ENCODE data around the gene LSAMP. TPM values are rescaled to one million over a fixed set of nuclear protein-coding genes. Genes with fewer than 3 reads are reported as not detected.

The LSAMP gene
- total RNA-seq, 1 donor from 2014 or later = 0.11 TPM

DNA sequence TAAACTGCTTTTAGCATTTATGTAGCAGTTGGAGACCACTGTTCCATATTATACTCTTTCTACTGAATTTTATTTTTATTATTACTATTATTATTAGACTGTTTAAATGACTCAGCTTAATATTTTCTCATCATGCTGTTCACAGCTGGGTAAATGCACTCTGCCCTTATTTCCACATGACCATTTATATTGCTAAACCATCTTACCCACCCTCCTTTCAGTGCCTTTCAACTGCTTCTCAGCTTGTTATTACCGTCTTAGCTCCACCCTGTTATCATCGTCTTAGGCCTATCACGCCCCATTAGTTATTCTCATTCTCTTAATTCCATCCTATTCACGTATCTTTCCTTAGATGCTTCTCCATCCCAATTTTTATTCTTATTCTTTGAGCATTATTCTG, 609.3 kb downstream of the LSAMP start:
- H3K4me3 ChIP-seq = no peak overlapping the region
- no peaks in the 10 kb centered on the region for H3K9me3 ChIP-seq
- H3K36me3 ChIP-seq = no peaks in the 10 kb centered on the region
- no peak overlapping the region for H3K27ac ChIP-seq
- no peaks in the 10 kb centered on the region for H3K27me3 ChIP-seq
- no peak for DNase-seq (ENCODE audit: low spot score in 2 of 2)
- intact Hi-C loops (cut with DNase I) = no loop called here
- TF ChIP-seq, protein P1, sequence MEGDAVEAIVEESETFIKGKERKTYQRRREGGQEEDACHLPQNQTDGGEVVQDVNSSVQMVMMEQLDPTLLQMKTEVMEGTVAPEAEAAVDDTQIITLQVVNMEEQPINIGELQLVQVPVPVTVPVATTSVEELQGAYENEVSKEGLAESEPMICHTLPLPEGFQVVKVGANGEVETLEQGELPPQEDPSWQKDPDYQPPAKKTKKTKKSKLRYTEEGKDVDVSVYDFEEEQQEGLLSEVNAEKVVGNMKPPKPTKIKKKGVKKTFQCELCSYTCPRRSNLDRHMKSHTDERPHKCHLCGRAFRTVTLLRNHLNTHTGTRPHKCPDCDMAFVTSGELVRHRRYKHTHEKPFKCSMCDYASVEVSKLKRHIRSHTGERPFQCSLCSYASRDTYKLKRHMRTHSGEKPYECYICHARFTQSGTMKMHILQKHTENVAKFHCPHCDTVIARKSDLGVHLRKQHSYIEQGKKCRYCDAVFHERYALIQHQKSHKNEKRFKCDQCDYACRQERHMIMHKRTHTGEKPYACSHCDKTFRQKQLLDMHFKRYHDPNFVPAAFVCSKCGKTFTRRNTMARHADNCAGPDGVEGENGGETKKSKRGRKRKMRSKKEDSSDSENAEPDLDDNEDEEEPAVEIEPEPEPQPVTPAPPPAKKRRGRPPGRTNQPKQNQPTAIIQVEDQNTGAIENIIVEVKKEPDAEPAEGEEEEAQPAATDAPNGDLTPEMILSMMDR (IDR thresholded peaks at IDR 0.05) = no peak
- H3K4me1 ChIP-seq = no peaks in the 10 kb centered on the region

DNA sequence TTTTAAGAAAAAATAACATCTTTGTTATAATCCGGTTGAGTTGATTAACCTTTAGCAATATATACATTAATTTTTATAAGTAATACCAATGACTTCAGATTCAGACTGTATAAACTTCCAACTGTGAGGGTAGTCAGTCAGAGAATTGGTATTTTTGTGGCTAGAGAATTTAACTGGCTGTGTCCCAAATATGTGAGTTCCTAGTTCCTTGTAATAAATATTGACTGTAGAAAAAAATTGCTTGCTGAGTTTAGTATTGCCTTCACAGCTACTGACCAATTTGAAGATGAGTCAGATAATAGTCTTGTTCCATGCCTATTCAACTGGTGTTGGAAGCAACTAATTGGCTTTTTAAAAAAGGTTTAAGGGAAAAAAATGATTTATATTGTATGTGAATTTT, 611.2 kb downstream of the LSAMP start:
- Histone ChIP-seq H3K9me3 (no peaks in the 10 kb centered on the region), H3K4me1 (no peaks in the 10 kb centered on the region), H3K36me3 (no peaks in the 10 kb centered on the region), H3K27ac (no peak overlapping the region), H3K27me3 (no peaks in the 10 kb centered on the region), H3K4me3 (no peak overlapping the region)
- DNase-seq (ENCODE audit: low spot score in 2 of 2) = no peak
- intact Hi-C loops (cut with DNase I) = no loop called here
- TF ChIP-seq, protein P1 (IDR thresholded peaks at IDR 0.05) = no peak

DNA sequence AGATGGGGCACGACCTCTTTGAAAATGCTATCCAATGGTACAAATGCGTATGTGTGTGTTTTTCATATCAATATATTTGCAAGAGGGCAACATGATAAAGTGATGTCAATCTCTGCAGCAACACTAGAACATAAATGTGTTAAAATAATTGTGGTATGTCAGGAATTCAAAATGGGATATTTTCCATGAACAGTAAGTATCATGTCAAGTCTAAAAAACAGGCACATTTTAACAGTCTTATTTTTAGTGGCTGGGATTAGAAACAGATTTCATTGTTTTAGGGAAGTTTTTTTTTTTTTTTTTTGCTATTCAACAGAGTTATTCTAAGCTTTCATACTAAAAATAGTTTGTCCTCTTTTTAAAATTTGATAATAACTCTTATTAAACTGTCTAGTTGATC, 612.2 kb downstream of the LSAMP start:
- TF ChIP-seq, protein P1 (IDR thresholded peaks at IDR 0.05) = no peak
- no peaks in the 10 kb centered on the region for H3K27me3 ChIP-seq
- H3K36me3 ChIP-seq = no peaks in the 10 kb centered on the region
- no peak overlapping the region for H3K4me3 ChIP-seq
- no peak overlapping the region for H3K27ac ChIP-seq
- no peaks in the 10 kb centered on the region for H3K4me1 ChIP-seq
- intact Hi-C loops (cut with DNase I) = no loop called here
- DNase-seq (ENCODE audit: low spot score in 2 of 2) = no peak
- no peaks in the 10 kb centered on the region for H3K9me3 ChIP-seq

DNA sequence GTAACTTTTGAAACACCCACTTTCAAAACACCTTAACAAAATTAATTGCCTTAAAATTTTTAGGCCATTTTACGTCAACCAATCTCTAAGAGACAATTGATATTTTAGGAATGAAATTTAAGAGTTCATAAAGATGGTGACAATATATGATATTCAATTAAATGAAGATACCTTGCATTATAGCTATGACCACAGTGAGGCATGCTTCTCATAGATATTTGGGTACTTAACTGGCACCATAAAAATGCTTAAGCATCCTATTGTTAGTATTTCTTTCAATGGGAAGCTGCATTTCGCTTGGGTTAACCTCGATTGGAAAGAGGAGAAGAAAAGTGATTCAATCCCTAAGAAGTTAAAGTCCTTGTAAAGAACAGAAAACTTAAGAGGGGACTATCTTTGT, 613.0 kb downstream of the LSAMP start:
- no peak overlapping the region for H3K27ac ChIP-seq
- H3K4me1 ChIP-seq = no peaks in the 10 kb centered on the region
- no peaks in the 10 kb centered on the region for H3K9me3 ChIP-seq
- DNase-seq (ENCODE audit: low spot score in 2 of 2) = no peak
- intact Hi-C loops (cut with DNase I) = no loop called here
- H3K27me3 ChIP-seq = no peaks in the 10 kb centered on the region
- no peak overlapping the region for H3K4me3 ChIP-seq
- TF ChIP-seq, protein P1 (IDR thresholded peaks at IDR 0.05) = no peak
- H3K36me3 ChIP-seq = no peaks in the 10 kb centered on the region

DNA sequence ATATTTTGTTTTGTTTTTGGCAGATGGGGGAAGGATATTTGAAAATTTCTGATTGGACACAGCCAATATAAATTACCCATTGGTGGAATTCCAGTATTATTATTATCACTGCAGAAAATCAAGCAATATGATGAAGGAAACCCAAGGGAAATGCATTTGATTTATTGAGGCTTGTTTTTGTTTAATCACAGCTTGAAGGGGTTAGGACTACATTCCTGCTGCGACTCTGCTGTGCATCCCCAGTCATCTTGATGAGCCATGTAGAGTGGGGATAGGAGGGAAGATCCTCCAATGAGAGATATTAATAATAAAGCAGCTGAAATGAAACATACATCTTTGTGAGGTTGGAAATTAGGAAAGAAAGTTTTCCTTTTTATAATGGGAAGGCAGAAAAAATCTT, 613.4 kb downstream of the LSAMP start:
- no peaks in the 10 kb centered on the region for H3K27me3 ChIP-seq
- H3K9me3 ChIP-seq = no peaks in the 10 kb centered on the region
- H3K4me3 ChIP-seq = no peak overlapping the region
- H3K4me1 ChIP-seq = no peaks in the 10 kb centered on the region
- no peaks in the 10 kb centered on the region for H3K36me3 ChIP-seq
- TF ChIP-seq, protein P1 (IDR thresholded peaks at IDR 0.05) = no peak
- DNase-seq (ENCODE audit: low spot score in 2 of 2) = no peak
- no peak overlapping the region for H3K27ac ChIP-seq
- intact Hi-C loops (cut with DNase I) = no loop called here

DNA sequence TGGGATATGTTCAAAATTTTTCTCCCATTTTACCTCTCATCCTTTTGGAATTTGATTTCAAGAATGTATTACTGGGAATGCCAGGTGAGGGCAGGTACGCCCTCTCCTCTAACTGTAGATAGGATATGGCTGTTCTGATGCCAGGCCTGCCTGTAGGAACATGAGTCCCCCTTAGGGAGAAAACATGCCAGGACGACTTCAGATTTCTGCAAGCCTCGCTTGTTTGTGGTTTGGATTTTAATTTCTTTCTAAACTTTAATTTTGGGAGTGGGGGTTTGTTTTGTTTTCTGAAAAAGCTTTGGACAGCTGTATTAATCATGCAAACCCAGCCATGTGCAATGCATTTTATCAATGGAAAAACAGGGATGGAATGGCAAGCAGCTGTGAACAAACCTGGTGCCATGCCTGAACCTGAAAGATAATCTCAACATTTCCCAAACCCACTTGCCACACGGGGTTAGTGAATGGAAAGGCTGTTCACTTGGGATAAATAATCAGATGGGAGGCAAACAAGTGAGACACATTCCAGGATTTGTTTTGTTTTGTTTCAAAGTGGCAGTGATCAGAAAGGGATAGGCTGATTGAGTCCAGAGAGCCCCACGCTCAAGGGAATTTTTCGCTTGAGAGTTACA, 614.4 kb downstream of the LSAMP start:
- intact Hi-C loops (cut with DNase I) = no loop called here
- H3K27ac ChIP-seq = no peak overlapping the region
- TF ChIP-seq, protein P1 (IDR thresholded peaks at IDR 0.05) = no peak
- no peaks in the 10 kb centered on the region for H3K4me1 ChIP-seq
- no peaks in the 10 kb centered on the region for H3K36me3 ChIP-seq
- DNase-seq (ENCODE audit: low spot score in 2 of 2) = no peak
- no peaks in the 10 kb centered on the region for H3K27me3 ChIP-seq
- no peak overlapping the region for H3K4me3 ChIP-seq
- H3K9me3 ChIP-seq = no peaks in the 10 kb centered on the region

All from ascending aorta (tissue), 2 donors.